Psoas muscle (tissue), 8 donors: ENCODE data around the gene TLE4. TPM values are rescaled to one million over a fixed set of nuclear protein-coding genes. Genes with fewer than 3 reads are reported as not detected.
A peak's percentile ranks its signal among the peaks of the same experiment; 100 is the strongest.

Source experiments
- ATAC-seq, 4 donors: fragments of 200-7000 bp; cut with Tn5 transposase; one replicate each; pipeline ENCODE4 v1.9.1; 2020; ENCODE audit warnings: moderate library complexity in 3 of 4, mild to moderate bottlenecking in 2 of 4
- DNase-seq, 2 donors: peaks; one replicate each; pipeline ENCODE4 v3.0.0-alpha.2; 2020
- H3K27ac ChIP-seq: fragments of 200-600 bp; one replicate; pipeline ENCODE4 v1.8.0; 2022
- H3K27me3 ChIP-seq, 3 donors: fragments of 200-600 bp in 1 of 3; one replicate each; pipeline versions ENCODE4 v1.6.1 to v1.8.0; 2013 to 2022; ENCODE audit warnings: low read length in 2 of 3, mild to moderate bottlenecking in 2 of 3, moderate library complexity in 1 of 3; ENCODE audit not compliant: insufficient read depth in 3 of 3
- H3K36me3 ChIP-seq, 2 donors: fragments of 200-600 bp in 1 of 2; one replicate each; pipeline versions ENCODE4 v1.6.1 to v1.8.0; 2013 to 2022; ENCODE audit warnings: low read depth in 1 of 2, mild to moderate bottlenecking in 1 of 2, moderate library complexity in 1 of 2; ENCODE audit not compliant: insufficient read depth in 1 of 2
- H3K4me1 ChIP-seq: fragments of 200-600 bp; one replicate; pipeline ENCODE4 v1.8.0; 2022
- H3K4me3 ChIP-seq: fragments of 200-600 bp; one replicate; pipeline ENCODE4 v1.8.0; 2022; ENCODE audit warnings: mild to moderate bottlenecking
- H3K9me3 ChIP-seq: fragments of 200-600 bp; one replicate; pipeline ENCODE4 v1.8.0; 2022
- WGBS, 3 donors: extraction: QIAGEN DNeasy Blood & Tissue Kit; methylation state at CpG; one replicate each; pipeline versions ENCODE4 v1.1.6 to v1.1.7; 2013; 5-methylcytosine and 5-hydroxymethylcytosine counted together
- intact Hi-C, 2 donors: fragments of 100-400 bp; cut with DNase I; formaldehyde crosslinking; loops; one replicate each; pipeline versions ENCODE4 v1.11.0 to v1.14.2; 2022
- polyA plus RNA-seq, 3 donors: library from polyadenylated mRNA; stranded (reverse); fragments of 200-250 nt; gene quantifications; one replicate each; pipeline ENCODE4 v1.2.3, GENCODE V29; 2013
- total RNA-seq, 4 donors: library from RNA; stranded (reverse); fragmentation: NEBNext Ultra II Directional in 2 of 4; extraction: Animal tissue kit (Norgen Biotek cat#: 25700) in 2 of 4; gene quantifications; one replicate each; pipeline versions ENCODE4 v1.2.1 to v1.2.4, GENCODE V29; 2021 to 2023
- TF ChIP-seq, protein P1 (sequence below): fragments of 200-600 bp; IDR thresholded peaks from one replicate; pipeline ENCODE4 v1.8.0; 2022; ENCODE audit warnings: antibody characterized with exemption
- donor health status: healthy with polysubstance abuse.
- donor health status: DM: no; HTN: no; CAD: no; lungs with moderate emphysema.
- donor health status: Bipolar disorder and iron deficiency.
- donor health status: healthy.
- donor health status: DM: yes; HTN: yes; CAD: no.
- donor health status: DM: no; HTN: no; CAD: no.
- donor health status: DM: no; HTN: no; CAD: no.
- donor health status: DM: yes; HTN: yes; CAD: no.

TLE4 gene
- total and polyA plus RNA-seq, 7 donors = 5.1 to 51.9 (median 18.5) TPM

GRCh38 chr9:79756414-79756813 is 184.6 kb downstream of the TLE4 start:
- ATAC-seq (no peak), DNase-seq (no peak)
- peaks cover 5% of the 10 kb centered on the region for H3K9me3 ChIP-seq
- no peak overlapping the region for H3K27ac ChIP-seq
- no peak overlapping the region for H3K4me3 ChIP-seq
- intact Hi-C loops = no loop called here
- TF ChIP-seq, protein P1, sequence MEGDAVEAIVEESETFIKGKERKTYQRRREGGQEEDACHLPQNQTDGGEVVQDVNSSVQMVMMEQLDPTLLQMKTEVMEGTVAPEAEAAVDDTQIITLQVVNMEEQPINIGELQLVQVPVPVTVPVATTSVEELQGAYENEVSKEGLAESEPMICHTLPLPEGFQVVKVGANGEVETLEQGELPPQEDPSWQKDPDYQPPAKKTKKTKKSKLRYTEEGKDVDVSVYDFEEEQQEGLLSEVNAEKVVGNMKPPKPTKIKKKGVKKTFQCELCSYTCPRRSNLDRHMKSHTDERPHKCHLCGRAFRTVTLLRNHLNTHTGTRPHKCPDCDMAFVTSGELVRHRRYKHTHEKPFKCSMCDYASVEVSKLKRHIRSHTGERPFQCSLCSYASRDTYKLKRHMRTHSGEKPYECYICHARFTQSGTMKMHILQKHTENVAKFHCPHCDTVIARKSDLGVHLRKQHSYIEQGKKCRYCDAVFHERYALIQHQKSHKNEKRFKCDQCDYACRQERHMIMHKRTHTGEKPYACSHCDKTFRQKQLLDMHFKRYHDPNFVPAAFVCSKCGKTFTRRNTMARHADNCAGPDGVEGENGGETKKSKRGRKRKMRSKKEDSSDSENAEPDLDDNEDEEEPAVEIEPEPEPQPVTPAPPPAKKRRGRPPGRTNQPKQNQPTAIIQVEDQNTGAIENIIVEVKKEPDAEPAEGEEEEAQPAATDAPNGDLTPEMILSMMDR = no peak
- WGBS, 3 donors = 87 to 96% (median 93%) methylated on average over 2 of the region's 2 CpGs
- no peaks in the 10 kb centered on the region for H3K4me1 ChIP-seq
- H3K27me3 ChIP-seq = no peaks in the 10 kb centered on the region
- H3K36me3 ChIP-seq = no peaks in the 10 kb centered on the region

GRCh38 chr9:79757074-79757473 is 185.3 kb downstream of the TLE4 start:
- Histone ChIP-seq H3K27ac (no peak overlapping the region), H3K4me3 (no peak overlapping the region), H3K4me1 (no peaks in the 10 kb centered on the region), H3K27me3 (no peaks in the 10 kb centered on the region), H3K9me3 (peaks cover 5% of the 10 kb centered on the region), H3K36me3 (no peaks in the 10 kb centered on the region)
- intact Hi-C loops = no loop called here
- no peak for ATAC-seq
- TF ChIP-seq, protein P1 = no peak
- no peak for DNase-seq

DNA sequence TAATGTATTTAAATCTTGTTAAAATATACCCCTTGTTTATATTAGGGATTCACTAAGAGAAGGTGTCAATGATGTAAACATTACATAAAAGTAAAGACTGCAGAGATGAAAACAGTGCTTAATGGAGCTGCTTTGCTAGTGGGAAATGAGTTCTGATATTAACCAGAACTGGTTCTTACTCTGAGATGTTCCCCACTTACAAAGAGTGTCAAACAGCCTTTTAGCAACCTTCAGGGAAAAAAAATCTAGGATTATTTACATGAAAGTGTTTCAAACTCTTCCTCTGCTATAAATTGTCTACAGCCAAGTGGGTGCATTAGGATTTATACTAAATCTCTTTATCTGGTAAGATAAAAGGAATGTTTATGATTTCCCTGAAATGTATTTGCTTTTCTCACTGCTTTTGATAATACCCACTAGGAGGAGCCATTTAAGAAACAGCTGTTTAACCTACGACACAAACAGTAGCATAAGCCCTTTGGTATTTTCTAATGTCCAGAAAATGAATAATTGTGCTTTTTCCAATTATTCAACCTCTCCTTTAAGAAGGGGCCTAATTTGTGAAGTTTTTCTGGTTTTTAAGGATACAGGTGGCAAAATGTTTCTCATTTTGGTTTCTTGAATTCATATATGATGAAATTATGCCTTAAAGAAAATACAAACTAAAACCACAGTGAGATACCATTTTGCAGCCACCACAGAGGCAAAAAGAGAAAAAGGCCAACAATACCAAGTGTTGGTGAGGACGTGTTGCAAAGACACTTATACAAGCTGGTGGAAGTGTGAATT is 186.3 kb downstream of the TLE4 start:
- H3K4me1 ChIP-seq = no peaks in the 10 kb centered on the region
- H3K36me3 ChIP-seq = no peaks in the 10 kb centered on the region
- H3K27ac ChIP-seq = no peak overlapping the region
- 63 to 70% (median 65%) methylated on average over 2 of the region's 2 CpGs for WGBS, 3 donors
- DNase-seq = no peak
- intact Hi-C loops = no loop called here
- no peak overlapping the region for H3K4me3 ChIP-seq
- no peaks in the 10 kb centered on the region for H3K27me3 ChIP-seq
- ATAC-seq = no peak
- H3K9me3 ChIP-seq = peaks cover 5% of the 10 kb centered on the region
- TF ChIP-seq, protein P1 = peak; percentile 10

GRCh38 chr9:79759460-79759859 is 187.7 kb downstream of the TLE4 start:
- no peak for DNase-seq
- no peak overlapping the region for H3K4me3 ChIP-seq
- 92 to 94% (median 94%) methylated on average over 1 of the region's 1 CpG for WGBS, 3 donors
- TF ChIP-seq, protein P1 = no peak
- H3K4me1 ChIP-seq = no peaks in the 10 kb centered on the region
- H3K36me3 ChIP-seq = no peaks in the 10 kb centered on the region
- peaks cover 5% of the 10 kb centered on the region for H3K9me3 ChIP-seq
- peaks cover 0 to 2% (median 0%) of the 10 kb centered on the region in 3 donors for H3K27me3 ChIP-seq
- no peak overlapping the region for H3K27ac ChIP-seq
- intact Hi-C loops = no loop called here
- no peak for ATAC-seq

DNA sequence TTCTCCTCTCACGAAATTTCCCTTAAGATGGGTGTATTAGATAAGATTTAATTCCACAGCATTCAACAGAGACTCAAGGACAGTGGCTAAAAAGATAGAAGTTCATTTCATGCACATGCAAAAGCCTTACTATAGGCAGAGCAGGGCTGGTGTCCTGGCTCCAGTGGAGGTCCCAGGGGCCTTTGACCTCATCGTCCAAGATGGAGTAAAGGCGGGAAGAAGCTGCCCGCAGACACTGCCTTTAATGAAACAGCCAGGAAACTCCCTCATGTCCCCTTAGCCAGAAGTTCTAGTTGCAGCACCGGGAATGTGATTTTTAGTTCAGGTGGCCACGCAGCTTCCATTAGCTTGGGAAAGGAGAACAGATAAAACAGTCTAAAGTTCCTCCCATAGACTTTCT is 190.3 kb downstream of the TLE4 start:
- H3K4me3 ChIP-seq = no peak overlapping the region
- no peak for ATAC-seq
- intact Hi-C loops = no loop called here
- peaks cover 0 to 2% (median 0%) of the 10 kb centered on the region in 3 donors for H3K27me3 ChIP-seq
- no peaks in the 10 kb centered on the region for H3K36me3 ChIP-seq
- no peak overlapping the region for H3K27ac ChIP-seq
- peaks cover 5% of the 10 kb centered on the region for H3K9me3 ChIP-seq
- WGBS, 3 donors = 88 to 90% (median 89%) methylated on average over 6 of the region's 6 CpGs
- TF ChIP-seq, protein P1 = no peak
- DNase-seq = no peak
- no peaks in the 10 kb centered on the region for H3K4me1 ChIP-seq
